Suprapubic skin (tissue), 4 donors: ENCODE data around the gene NOL11.

Experiments used
- EP300 ChIP-seq: sonication (generic); formaldehyde crosslinking; IDR thresholded peaks from one replicate; pipeline ENCODE4 v1.6.1; 2017; ENCODE audit warnings: antibody characterized with exemption
- POLR2A ChIP-seq, 2 donors: fragments of 450-650 bp; IDR thresholded peaks; one replicate each; pipeline ENCODE4 v1.6.1; 2017; ENCODE audit warnings: antibody characterized with exemption in 2 of 2, mild to moderate bottlenecking in 2 of 2, moderate library complexity in 2 of 2
- POLR2AphosphoS5 ChIP-seq, 3 donors: sonication (generic); formaldehyde crosslinking; IDR thresholded peaks; one replicate each; pipeline ENCODE4 v1.6.1; 2017; ENCODE audit warnings: antibody characterized with exemption in 3 of 3
- TF ChIP-seq, protein P1 (sequence below), 2 donors: fragments of 200-600 bp in 1 of 2; fragments of 450-650 bp in 1 of 2; sonication (generic) in 1 of 2; IDR thresholded peaks; one replicate each; pipeline ENCODE4 v1.5.1; 2016 to 2019; ENCODE audit warnings: antibody characterized with exemption in 2 of 2, mild to moderate bottlenecking in 1 of 2, moderate library complexity in 1 of 2

DNA sequence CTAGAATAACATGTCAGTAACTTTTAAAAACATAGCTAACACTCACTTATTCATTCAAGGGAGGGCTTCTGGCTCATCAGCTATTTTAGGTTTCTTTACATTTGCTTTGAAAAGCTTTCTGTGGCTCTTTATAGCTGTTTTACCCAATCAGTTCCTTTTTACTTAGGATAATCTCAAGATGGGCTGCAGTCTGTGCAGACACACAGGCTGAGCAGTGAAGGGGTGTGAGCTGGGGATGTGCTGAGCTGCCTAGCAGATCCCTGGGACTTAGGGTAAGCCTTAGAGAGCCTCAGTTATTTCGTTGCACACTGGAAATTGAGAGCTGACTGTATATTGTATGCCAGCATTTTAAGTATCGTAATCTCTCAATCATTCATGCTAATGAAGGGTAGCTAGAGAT lies 30.2 kb upstream of the NOL11 start:
- TF ChIP-seq, protein P1, sequence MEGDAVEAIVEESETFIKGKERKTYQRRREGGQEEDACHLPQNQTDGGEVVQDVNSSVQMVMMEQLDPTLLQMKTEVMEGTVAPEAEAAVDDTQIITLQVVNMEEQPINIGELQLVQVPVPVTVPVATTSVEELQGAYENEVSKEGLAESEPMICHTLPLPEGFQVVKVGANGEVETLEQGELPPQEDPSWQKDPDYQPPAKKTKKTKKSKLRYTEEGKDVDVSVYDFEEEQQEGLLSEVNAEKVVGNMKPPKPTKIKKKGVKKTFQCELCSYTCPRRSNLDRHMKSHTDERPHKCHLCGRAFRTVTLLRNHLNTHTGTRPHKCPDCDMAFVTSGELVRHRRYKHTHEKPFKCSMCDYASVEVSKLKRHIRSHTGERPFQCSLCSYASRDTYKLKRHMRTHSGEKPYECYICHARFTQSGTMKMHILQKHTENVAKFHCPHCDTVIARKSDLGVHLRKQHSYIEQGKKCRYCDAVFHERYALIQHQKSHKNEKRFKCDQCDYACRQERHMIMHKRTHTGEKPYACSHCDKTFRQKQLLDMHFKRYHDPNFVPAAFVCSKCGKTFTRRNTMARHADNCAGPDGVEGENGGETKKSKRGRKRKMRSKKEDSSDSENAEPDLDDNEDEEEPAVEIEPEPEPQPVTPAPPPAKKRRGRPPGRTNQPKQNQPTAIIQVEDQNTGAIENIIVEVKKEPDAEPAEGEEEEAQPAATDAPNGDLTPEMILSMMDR (IDR thresholded peaks at IDR 0.05) = no peak
- TF ChIP-seq POLR2A (IDR thresholded peaks at IDR 0.05) = no peak
- TF ChIP-seq EP300 = no peak
- no peak for TF ChIP-seq POLR2AphosphoS5 (IDR thresholded peaks at IDR 0.05)
